IPS DF 6.9 (cell line): ENCODE results near the gene HBEGF.

Experiments used
- DNase-seq: peaks from one replicate; pipeline ENCODE4 v3.0.0-alpha.2; 2013; ENCODE audit warnings: low read depth, low spot score
- H3K27ac ChIP-seq: one replicate; pipeline ENCODE4 v1.5.1; 2013; ENCODE audit warnings: low read length, control low read depth
- H3K27me3 ChIP-seq: 2 replicates; pipeline ENCODE4 v1.6.1; 2013; ENCODE audit warnings: mild to moderate bottlenecking, low read length; ENCODE audit not compliant: control insufficient read depth, insufficient read depth
- H3K36me3 ChIP-seq: 2 replicates; pipeline ENCODE4 v1.6.1; 2013; ENCODE audit warnings: low read length; ENCODE audit not compliant: control insufficient read depth, insufficient read depth
- H3K4me1 ChIP-seq: 2 replicates; pipeline ENCODE4 v1.6.1; 2013; ENCODE audit warnings: low read length; ENCODE audit not compliant: control insufficient read depth, insufficient read depth
- H3K4me3 ChIP-seq: 2 replicates; pipeline ENCODE4 v1.5.1; 2013; ENCODE audit warnings: mild to moderate bottlenecking, low read length
- H3K9me3 ChIP-seq: 2 replicates; pipeline ENCODE4 v1.6.1; 2013; ENCODE audit warnings: low read length, inconsistent platforms; ENCODE audit not compliant: control insufficient read depth, insufficient read depth
- WGBS: extraction: QIAGEN DNeasy Blood & Tissue Kit; methylation state at CpG from one replicate; pipeline ENCODE4 v1.1.7; 2013; ENCODE audit warnings: mixed read lengths, missing lambda C conversion rate; ENCODE audit not compliant: insufficient read length, insufficient coverage; 5-methylcytosine and 5-hydroxymethylcytosine counted together

The HBEGF gene

DNA sequence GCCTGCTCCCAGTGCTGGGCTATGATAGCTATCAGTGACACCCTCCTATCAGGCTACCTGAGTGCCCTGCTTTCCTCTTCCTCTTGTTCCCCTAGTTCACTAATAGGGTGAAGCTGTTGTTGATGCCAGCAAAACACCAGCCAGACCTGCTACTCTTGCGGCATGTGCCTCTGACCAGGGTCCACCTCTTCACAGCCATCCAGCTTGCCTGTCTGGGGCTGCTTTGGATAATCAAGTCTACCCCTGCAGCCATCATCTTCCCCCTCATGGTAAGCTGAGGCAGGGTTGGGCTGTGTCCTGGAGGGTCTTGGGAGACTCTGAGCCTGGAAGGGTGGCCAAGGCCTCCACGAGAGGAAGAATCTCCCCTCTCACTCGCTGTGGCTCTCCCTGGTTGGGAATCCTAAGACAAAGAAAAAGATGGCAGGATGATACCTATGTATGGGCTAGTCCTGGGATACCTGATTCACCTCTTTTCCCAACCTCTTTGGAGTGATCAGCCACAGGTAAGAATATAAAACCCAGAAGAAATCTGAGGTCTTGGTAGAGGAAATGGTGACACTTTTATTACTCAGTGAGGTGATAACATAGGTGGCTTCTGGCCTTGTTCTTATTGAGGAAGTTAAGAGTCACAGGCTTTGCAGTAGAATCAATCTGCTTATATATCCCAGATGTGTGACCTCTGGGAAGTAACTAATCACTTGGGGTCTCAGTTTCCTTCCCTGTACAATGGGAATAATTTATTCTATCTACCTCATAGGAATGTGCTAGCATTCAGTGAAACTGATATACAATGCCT, 25.2 kb upstream of the HBEGF start:
- no CpG with 5 or more reads among the region's 3 CpGs for WGBS
- no peak for DNase-seq

GRCh38 chr5:140367256-140368013, 21.0 kb upstream of the HBEGF start:
- WGBS = no CpG with 5 or more reads among the region's 8 CpGs

More for the DNA sequence above, 25.2 kb upstream of the HBEGF start:
- Histone ChIP-seq H3K9me3 (no peaks in the 10 kb centered on the region), H3K27me3 (no peaks in the 10 kb centered on the region), H3K27ac (no peak overlapping the region), H3K36me3 (no peaks in the 10 kb centered on the region), H3K4me3 (no peak overlapping the region), H3K4me1 (no peaks in the 10 kb centered on the region)

GRCh38 chr5:140366589-140367255, 20.3 kb upstream of the HBEGF start:
- Histone ChIP-seq H3K4me1 (peaks cover 3% of the 10 kb centered on the region), H3K27me3 (no peaks in the 10 kb centered on the region), H3K4me3 (no peak overlapping the region), H3K9me3 (no peaks in the 10 kb centered on the region), H3K27ac (no peak overlapping the region), H3K36me3 (no peaks in the 10 kb centered on the region)
- no CpG with 5 or more reads among the region's 7 CpGs for WGBS
- DNase-seq = no peak

More at GRCh38 chr5:140367256-140368013, 21.0 kb upstream of the HBEGF start:
- DNase-seq = no peak
- no peak overlapping the region for H3K27ac ChIP-seq
- no peaks in the 10 kb centered on the region for H3K36me3 ChIP-seq
- peaks cover 3% of the 10 kb centered on the region for H3K4me1 ChIP-seq
- no peaks in the 10 kb centered on the region for H3K27me3 ChIP-seq
- no peak overlapping the region for H3K4me3 ChIP-seq
- H3K9me3 ChIP-seq = no peaks in the 10 kb centered on the region

DNA sequence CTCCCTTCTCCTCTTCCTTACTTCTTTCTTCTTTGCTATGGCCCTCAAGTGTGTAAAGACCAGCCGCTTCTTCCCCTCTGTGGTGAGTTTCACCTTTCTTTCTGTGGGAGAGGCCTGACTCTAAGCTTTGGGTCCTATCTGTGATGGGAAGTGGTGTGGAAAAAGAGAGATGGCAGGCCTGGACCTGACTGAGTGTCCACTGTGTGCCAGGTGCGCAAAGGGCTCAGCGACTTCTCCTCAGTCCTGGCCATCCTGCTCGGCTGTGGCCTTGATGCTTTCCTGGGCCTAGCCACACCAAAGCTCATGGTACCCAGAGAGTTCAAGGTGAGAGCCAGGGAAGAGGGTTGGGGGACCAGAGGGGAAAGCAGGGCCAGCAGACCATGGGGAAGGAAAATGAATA, 19.5 kb upstream of the HBEGF start:
- H3K36me3 ChIP-seq = no peaks in the 10 kb centered on the region
- H3K9me3 ChIP-seq = no peaks in the 10 kb centered on the region
- peaks cover 3% of the 10 kb centered on the region for H3K4me1 ChIP-seq
- no peak overlapping the region for H3K4me3 ChIP-seq
- no CpG with 5 or more reads among the region's 4 CpGs for WGBS
- no peak for DNase-seq
- H3K27ac ChIP-seq = no peak overlapping the region
- no peaks in the 10 kb centered on the region for H3K27me3 ChIP-seq

- Histone ChIP-seq H3K27me3 (no peaks in the 10 kb centered on the region), H3K36me3 (no peaks in the 10 kb centered on the region), H3K27ac (no peak overlapping the region), H3K4me3 (no peak overlapping the region), H3K4me1 (peaks cover 3% of the 10 kb centered on the region), H3K9me3 (no peaks in the 10 kb centered on the region)
- WGBS = no CpG with 5 or more reads among the region's 3 CpGs
- no peak for DNase-seq
These were observed 18.9 kb upstream of the HBEGF start for GRCh38 chr5:140365282-140365681.

DNA sequence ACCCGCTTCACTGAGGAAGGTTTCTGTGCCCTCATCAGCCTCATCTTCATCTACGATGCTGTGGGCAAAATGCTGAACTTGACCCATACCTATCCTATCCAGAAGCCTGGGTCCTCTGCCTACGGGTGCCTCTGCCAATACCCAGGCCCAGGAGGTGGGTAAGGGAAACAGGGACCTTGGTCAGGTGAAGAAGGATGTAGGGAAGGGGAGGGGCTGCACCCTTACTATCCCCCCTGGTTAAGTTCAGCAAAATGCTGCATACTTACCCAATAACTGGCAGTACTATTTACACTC, 18.0 kb upstream of the HBEGF start:
- Histone ChIP-seq H3K27ac (no peak overlapping the region), H3K9me3 (no peaks in the 10 kb centered on the region), H3K4me1 (peaks cover 3% of the 10 kb centered on the region), H3K4me3 (no peak overlapping the region), H3K36me3 (no peaks in the 10 kb centered on the region), H3K27me3 (no peaks in the 10 kb centered on the region)
- no peak for DNase-seq
- no CpG with 5 or more reads among the region's 3 CpGs for WGBS

GRCh38 chr5:140363631-140364471, 17.4 kb upstream of the HBEGF start:
- Histone ChIP-seq H3K4me1 (peaks cover 3% of the 10 kb centered on the region), H3K4me3 (peak overlapping the region; percentile 43; the same call in 1 of the 2 replicates), H3K27ac (no peak overlapping the region), H3K9me3 (no peaks in the 10 kb centered on the region), H3K27me3 (no peaks in the 10 kb centered on the region), H3K36me3 (no peaks in the 10 kb centered on the region)
- no peak for DNase-seq
- WGBS = no CpG with 5 or more reads among the region's 20 CpGs

DNA sequence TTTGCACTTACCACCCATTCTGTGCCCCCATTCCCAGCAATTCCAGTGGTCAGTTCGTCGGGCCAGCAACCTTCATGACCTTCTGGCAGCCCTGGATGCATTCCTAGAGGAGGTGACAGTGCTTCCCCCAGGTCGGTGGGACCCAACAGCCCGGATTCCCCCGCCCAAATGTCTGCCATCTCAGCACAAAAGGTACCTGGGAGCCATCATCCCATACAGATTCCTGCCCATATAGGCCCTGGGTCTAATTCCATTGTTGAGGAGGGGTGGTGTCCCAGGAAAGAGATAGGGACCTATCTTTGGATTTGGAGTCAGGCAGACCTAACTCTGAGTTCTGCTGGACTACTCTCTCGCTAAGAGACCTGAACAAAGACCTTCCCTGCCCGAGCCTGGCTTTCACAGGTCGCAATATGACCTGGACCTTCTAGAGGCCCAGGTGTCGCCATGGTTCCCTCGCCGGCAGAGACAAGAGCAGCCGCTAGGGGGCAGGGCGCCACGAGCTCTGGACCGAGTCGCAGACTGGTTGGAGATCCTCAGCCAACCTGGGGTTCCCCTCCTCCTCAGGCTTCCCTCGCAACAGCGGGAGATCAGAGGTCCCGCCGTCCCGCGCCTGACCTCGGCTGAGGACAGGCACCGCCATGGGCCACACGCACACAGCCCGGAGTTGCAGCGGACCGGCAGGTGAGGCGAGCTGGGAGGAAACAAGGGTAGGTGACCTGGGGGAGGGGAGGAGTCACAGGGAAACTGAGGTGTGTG, 16.6 kb upstream of the HBEGF start:
- peak; percentile 73 for DNase-seq
- H3K36me3 ChIP-seq = no peaks in the 10 kb centered on the region
- H3K27me3 ChIP-seq = no peaks in the 10 kb centered on the region
- H3K27ac ChIP-seq = no peak overlapping the region
- peaks cover 5% of the 10 kb centered on the region for H3K4me1 ChIP-seq
- H3K9me3 ChIP-seq = no peaks in the 10 kb centered on the region
- no CpG with 5 or more reads among the region's 29 CpGs for WGBS
- peak overlapping the region; percentile 43; the same call in 1 of the 2 replicates for H3K4me3 ChIP-seq

DNA sequence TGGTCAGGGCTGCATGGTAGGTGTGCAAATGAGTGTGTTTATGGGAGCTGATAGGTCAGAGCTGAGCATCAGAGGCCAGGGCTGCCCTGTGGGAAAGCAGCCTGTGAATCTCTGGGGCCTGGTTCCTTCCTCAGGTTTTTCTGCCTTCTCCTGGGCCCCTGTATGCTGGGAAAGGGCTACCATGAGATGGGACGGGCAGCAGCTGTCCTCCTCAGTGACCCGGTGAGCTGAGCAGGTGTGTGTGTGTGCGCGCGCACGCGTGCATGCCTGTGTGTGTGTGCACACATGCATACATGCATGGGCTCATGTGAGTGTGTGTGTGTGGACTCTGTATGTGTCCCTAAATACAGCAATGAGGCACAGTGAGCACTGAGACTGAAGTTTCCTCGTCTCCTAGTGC, 15.9 kb upstream of the HBEGF start:
- Histone ChIP-seq H3K27me3 (no peaks in the 10 kb centered on the region), H3K36me3 (no peaks in the 10 kb centered on the region), H3K4me3 (no peak overlapping the region), H3K4me1 (peaks cover 6% of the 10 kb centered on the region), H3K27ac (no peak overlapping the region), H3K9me3 (no peaks in the 10 kb centered on the region)
- no peak for DNase-seq
- no CpG with 5 or more reads among the region's 8 CpGs for WGBS
